Thyroid gland (tissue), 4 donors: ENCODE results near the gene PTBP1. TPM values are rescaled to one million over a fixed set of nuclear protein-coding genes. Genes with fewer than 3 reads are reported as not detected.

ENCODE experiments used
- DNase-seq, 2 donors: peaks; one replicate each; pipeline ENCODE4 v3.0.0-alpha.2; 2019
- H3K27ac ChIP-seq, 3 donors: fragments of 200-600 bp; sonication (generic); 1 replicate in 2 of 3; 2 replicates in 1 of 3; pipeline ENCODE4 v1.5.1; 2016 to 2019; ENCODE audit warnings: mild to moderate bottlenecking in 1 of 3, moderate library complexity in 1 of 3
- H3K27me3 ChIP-seq: fragments of 200-600 bp; sonication (generic); one replicate; pipeline ENCODE4 v1.5.1; 2019
- H3K36me3 ChIP-seq, 2 donors: fragments of 200-600 bp; sonication (generic); one replicate each; pipeline ENCODE4 v1.5.1; 2016 to 2019
- H3K4me1 ChIP-seq, 2 donors: fragments of 200-600 bp; sonication (generic); one replicate each; pipeline ENCODE4 v1.5.1; 2017 to 2019
- H3K4me3 ChIP-seq, 3 donors: fragments of 200-600 bp; sonication (generic); replicated peaks in 1 of 3; 1 replicate in 2 of 3; 2 replicates in 1 of 3; pipeline ENCODE4 v1.5.1; 2016; ENCODE audit warnings: mild to moderate bottlenecking in 1 of 3
- H3K9me3 ChIP-seq: fragments of 200-600 bp; sonication (generic); one replicate; pipeline ENCODE4 v1.5.1; 2017
- POLR2A ChIP-seq, 2 donors: fragments of 450-650 bp; IDR thresholded peaks; one replicate each; pipeline ENCODE4 v1.6.1; 2017; ENCODE audit warnings: antibody characterized with exemption in 2 of 2, mild to moderate bottlenecking in 2 of 2, moderate library complexity in 1 of 2
- WGBS, 2 donors: methylation state at CpG; one replicate each; pipeline ENCODE4 v1.1.5; 2017; 5-methylcytosine and 5-hydroxymethylcytosine counted together
- intact Hi-C: fragments of 100-400 bp; cut with DNase I; formaldehyde crosslinking; loops from one replicate; pipeline ENCODE4 v1.15.1; 2023
- total RNA-seq, 4 donors: library from RNA; depleted of rRNA; stranded (reverse); fragments of >200 nt; gene quantifications; one replicate each; pipeline ENCODE4 v1.2.3, GENCODE V29; 2016
- TF ChIP-seq, protein P1 (sequence below), 6 experiments: fragments of 200-600 bp in 3 of 6; fragments of 450-650 bp in 3 of 6; sonication (generic) in 3 of 6; IDR thresholded peaks; one replicate each; pipeline ENCODE4 v1.5.1; 2016 to 2019; ENCODE audit warnings: antibody characterized with exemption in 6 of 6, mild to moderate bottlenecking in 2 of 6, inconsistent platforms in 1 of 6, moderate library complexity in 1 of 6

PTBP1 gene
- total RNA-seq, 4 donors from 2014 or later: 161 to 277 (median 199) TPM

DNA sequence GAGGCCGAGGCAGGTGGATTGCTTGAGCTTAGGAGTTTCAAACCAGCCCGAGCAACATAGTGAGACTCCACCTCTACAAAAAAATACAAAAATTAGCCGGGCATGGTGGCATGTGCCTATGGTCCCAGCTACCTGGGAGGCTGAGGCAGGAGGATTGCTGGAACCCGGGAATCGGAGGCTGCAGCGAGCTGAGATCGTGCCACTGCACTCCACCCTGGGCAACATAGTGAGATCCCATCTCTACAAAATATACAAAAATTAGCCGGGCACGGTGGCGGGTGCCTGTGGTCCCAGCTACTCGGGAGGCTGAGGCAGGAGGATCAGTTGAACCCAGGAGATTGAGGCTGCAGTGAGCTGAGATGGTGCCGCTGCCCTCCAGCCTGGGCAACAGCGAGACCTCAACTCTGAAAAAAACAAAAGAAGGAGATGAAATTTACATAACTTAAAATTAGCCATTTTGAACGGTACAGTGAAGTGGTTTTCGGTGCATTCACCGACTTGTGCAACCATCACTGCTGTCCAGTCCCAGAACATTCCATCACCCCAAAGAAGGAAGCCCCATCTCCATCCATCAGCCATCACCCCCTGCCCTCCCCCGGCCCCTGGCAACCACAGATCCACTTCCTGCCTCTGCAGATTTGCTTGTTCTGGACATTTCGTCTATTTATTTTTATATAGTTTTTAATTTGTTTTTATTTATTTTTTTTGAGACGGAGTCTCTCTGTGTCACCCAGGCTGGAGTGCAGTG is 28.8 kb downstream of the PTBP1 start:
- DNase-seq: no peak
- no peaks in the 10 kb centered on the region for H3K9me3 ChIP-seq
- H3K27me3 ChIP-seq: peaks cover 5% of the 10 kb centered on the region
- no peaks in the 10 kb centered on the region for H3K36me3 ChIP-seq
- TF ChIP-seq, protein P1, sequence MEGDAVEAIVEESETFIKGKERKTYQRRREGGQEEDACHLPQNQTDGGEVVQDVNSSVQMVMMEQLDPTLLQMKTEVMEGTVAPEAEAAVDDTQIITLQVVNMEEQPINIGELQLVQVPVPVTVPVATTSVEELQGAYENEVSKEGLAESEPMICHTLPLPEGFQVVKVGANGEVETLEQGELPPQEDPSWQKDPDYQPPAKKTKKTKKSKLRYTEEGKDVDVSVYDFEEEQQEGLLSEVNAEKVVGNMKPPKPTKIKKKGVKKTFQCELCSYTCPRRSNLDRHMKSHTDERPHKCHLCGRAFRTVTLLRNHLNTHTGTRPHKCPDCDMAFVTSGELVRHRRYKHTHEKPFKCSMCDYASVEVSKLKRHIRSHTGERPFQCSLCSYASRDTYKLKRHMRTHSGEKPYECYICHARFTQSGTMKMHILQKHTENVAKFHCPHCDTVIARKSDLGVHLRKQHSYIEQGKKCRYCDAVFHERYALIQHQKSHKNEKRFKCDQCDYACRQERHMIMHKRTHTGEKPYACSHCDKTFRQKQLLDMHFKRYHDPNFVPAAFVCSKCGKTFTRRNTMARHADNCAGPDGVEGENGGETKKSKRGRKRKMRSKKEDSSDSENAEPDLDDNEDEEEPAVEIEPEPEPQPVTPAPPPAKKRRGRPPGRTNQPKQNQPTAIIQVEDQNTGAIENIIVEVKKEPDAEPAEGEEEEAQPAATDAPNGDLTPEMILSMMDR (IDR thresholded peaks at IDR 0.05): no peak
- TF ChIP-seq POLR2A (IDR thresholded peaks at IDR 0.05): no peak
- WGBS, 2 donors: 76 to 82% methylated on average over 18 to 19 of the region's 19 CpGs
- no peak overlapping the region for H3K27ac ChIP-seq
- H3K4me1 ChIP-seq: peaks cover 0 to 13% of the 10 kb centered on the region in 2 donors
- no peak overlapping the region for H3K4me3 ChIP-seq
- intact Hi-C loops: no loop called here

DNA sequence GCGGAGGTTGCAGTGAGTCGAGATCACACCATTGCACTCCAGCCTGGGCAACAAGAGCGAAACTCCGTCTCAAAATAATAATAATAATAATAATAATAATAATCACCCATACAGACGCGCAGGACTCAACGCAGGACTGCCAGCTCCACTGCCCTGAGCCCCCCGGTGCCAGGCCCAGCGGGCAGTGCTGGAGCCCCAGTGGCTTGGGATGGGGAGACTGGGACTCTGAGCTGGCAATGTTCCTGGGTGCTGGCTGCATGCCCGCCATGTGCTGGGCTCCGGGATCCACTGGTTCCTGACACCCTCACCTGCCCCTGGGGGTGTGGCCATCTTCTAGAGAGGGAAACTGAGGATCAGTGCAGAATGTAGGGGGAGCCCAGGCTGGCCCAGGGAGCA is 30.1 kb downstream of the PTBP1 start:
- peaks cover 0 to 1% of the 10 kb centered on the region in 2 donors for H3K4me1 ChIP-seq
- DNase-seq: no peak
- peaks cover 2% of the 10 kb centered on the region for H3K27me3 ChIP-seq
- H3K36me3 ChIP-seq: no peaks in the 10 kb centered on the region
- no peaks in the 10 kb centered on the region for H3K9me3 ChIP-seq
- WGBS, 2 donors: 90 to 96% methylated on average over 8 to 11 of the region's 11 CpGs
- intact Hi-C loops: no loop called here
- H3K4me3 ChIP-seq: no peak overlapping the region
- TF ChIP-seq, protein P1 (IDR thresholded peaks at IDR 0.05): no peak
- TF ChIP-seq POLR2A (IDR thresholded peaks at IDR 0.05): no peak
- H3K27ac ChIP-seq: no peak overlapping the region

- no peak within 1 kb of the TSS for H3K4me3 ChIP-seq
- H3K27me3 ChIP-seq: no peaks in the 10 kb centered on the region
- no peak for DNase-seq
- H3K27ac ChIP-seq: no peak within 1 kb of the TSS
- intact Hi-C loops: no loop called here
- no peaks in the 10 kb centered on the region for H3K4me1 ChIP-seq
- H3K9me3 ChIP-seq: no peaks in the 10 kb centered on the region
- TF ChIP-seq, protein P1 (IDR thresholded peaks at IDR 0.05): no peak
- no peak for TF ChIP-seq POLR2A (IDR thresholded peaks at IDR 0.05)
- 73 to 91% methylated on average over 7 to 23 of the region's 33 CpGs for WGBS, 2 donors
- no peaks in the 10 kb centered on the region for H3K36me3 ChIP-seq
Observed at GRCh38 chr19:827710-828321, 30.6 kb downstream of the PTBP1 start, which contains the start of gene AZU1. AZU1 (plus strand) TSS chr19:827837; CDS start chr19:827847, 10 bp downstream.

- no peaks in the 10 kb centered on the region for H3K4me1 ChIP-seq
- H3K27ac ChIP-seq: no peak overlapping the region
- H3K4me3 ChIP-seq: no peak overlapping the region
- no peaks in the 10 kb centered on the region for H3K36me3 ChIP-seq
- no peak for TF ChIP-seq POLR2A (IDR thresholded peaks at IDR 0.05)
- TF ChIP-seq, protein P1 (IDR thresholded peaks at IDR 0.05): no peak
- no peaks in the 10 kb centered on the region for H3K9me3 ChIP-seq
- intact Hi-C loops: no loop called here
- no peak for DNase-seq
- WGBS, 2 donors: 67 to 76% methylated on average over 18 of the region's 18 CpGs
- H3K27me3 ChIP-seq: no peaks in the 10 kb centered on the region
Observed at GRCh38 chr19:829129-829758, 32.0 kb downstream of the PTBP1 start.
